DND-41 (cell line): ENCODE data around the gene SESTD1.

ENCODE experiments used
- ATAC-seq: fragments of 200-7000 bp; cut with Tn5 transposase; 3 replicates; pipeline ENCODE4 v1.9.1; 2021; ENCODE audit warnings: low read depth; ENCODE audit not compliant: insufficient read depth
- DNase-seq: peaks from one replicate; pipeline ENCODE4 v3.0.0-alpha.2; 2020
- H2AFZ ChIP-seq: 2 replicates; pipeline ENCODE4 v1.6.0; 2012; ENCODE audit warnings: low read depth, low read length
- H3K27ac ChIP-seq: 2 replicates; pipeline ENCODE4 v1.5.1; 2012; ENCODE audit warnings: low read length, inconsistent platforms
- H3K27me3 ChIP-seq: fragments of 200-600 bp; sonication (generic); 2 replicates; pipeline ENCODE4 v1.6.0; 2012; ENCODE audit warnings: low read length, mild to moderate bottlenecking, inconsistent platforms; ENCODE audit not compliant: insufficient read depth, poor library complexity
- H3K36me3 ChIP-seq: 2 replicates; pipeline ENCODE4 v1.5.1; 2012; ENCODE audit warnings: low read length, inconsistent platforms; ENCODE audit not compliant: insufficient read depth
- H3K4me1 ChIP-seq: 2 replicates; pipeline ENCODE4 v1.5.1; 2012; ENCODE audit warnings: mild to moderate bottlenecking, low read length; ENCODE audit not compliant: insufficient read depth
- H3K4me2 ChIP-seq: 2 replicates; pipeline ENCODE4 v1.6.0; 2012; ENCODE audit warnings: mild to moderate bottlenecking, moderate library complexity, low read length, inconsistent platforms; ENCODE audit not compliant: insufficient read depth
- H3K4me3 ChIP-seq, 2 experiments: fragments of 200-600 bp in 1 of 2; shearing (Covaris generic) in 1 of 2; 2 replicates each; pipeline ENCODE4 v1.5.1; 2012 to 2016; ENCODE audit warnings: inconsistent platforms in 2 of 2, low read length in 2 of 2, mild to moderate bottlenecking in 2 of 2, low read depth in 1 of 2, moderate library complexity in 1 of 2
- H3K79me2 ChIP-seq: 2 replicates; pipeline ENCODE4 v1.6.0; 2012; ENCODE audit warnings: low read length, inconsistent platforms; ENCODE audit not compliant: insufficient read depth
- H3K9ac ChIP-seq: 2 replicates; pipeline ENCODE4 v1.6.0; 2012; ENCODE audit warnings: low read depth, mild to moderate bottlenecking, inconsistent platforms, low read length, moderate library complexity
- H3K9me3 ChIP-seq: 2 replicates; pipeline ENCODE4 v1.5.1; 2012; ENCODE audit warnings: low read length, moderate library complexity, mild to moderate bottlenecking, inconsistent platforms; ENCODE audit not compliant: insufficient read depth, severe bottlenecking
- H4K20me1 ChIP-seq: 2 replicates; pipeline ENCODE4 v1.6.0; 2012; ENCODE audit warnings: low read length; ENCODE audit not compliant: insufficient read depth
- CTCF ChIP-seq: IDR thresholded peaks from 2 replicates; pipeline ENCODE4 v1.5.1; 2012; ENCODE audit warnings: borderline replicate concordance, low read length, moderate library complexity, mild to moderate bottlenecking; ENCODE audit not compliant: poor library complexity, severe bottlenecking; ENCODE audit errors: extremely low read depth
- EZH2 ChIP-seq: IDR thresholded peaks from 3 replicates; pipeline ENCODE4 v1.6.1; 2012; ENCODE audit warnings: borderline replicate concordance, low read depth, mild to moderate bottlenecking, moderate library complexity, low read length, inconsistent platforms; ENCODE audit not compliant: severe bottlenecking

Gene SESTD1

GRCh38 chr2:179297927-179298326 lies 33.3 kb upstream of the SESTD1 start:
- Histone ChIP-seq H3K79me2 (no peaks in the 10 kb centered on the region), H3K4me1 (no peaks in the 10 kb centered on the region), H3K27me3 (no peaks in the 10 kb centered on the region), H3K4me3 (no peak overlapping the region), H3K27ac (no peak overlapping the region), H2AFZ (no peak overlapping the region), H3K36me3 (no peaks in the 10 kb centered on the region), H4K20me1 (no peaks in the 10 kb centered on the region), H3K9me3 (no peaks in the 10 kb centered on the region), H3K9ac (no peak overlapping the region), H3K4me2 (no peak overlapping the region)
- ATAC-seq: no peak
- TF ChIP-seq CTCF: no peak
- no peak for TF ChIP-seq EZH2
- DNase-seq: no peak

- Histone ChIP-seq H3K4me3 (no peak overlapping the region), H3K9ac (no peak overlapping the region), H2AFZ (no peak overlapping the region), H3K27ac (no peak overlapping the region), H3K79me2 (no peaks in the 10 kb centered on the region), H3K4me1 (no peaks in the 10 kb centered on the region), H3K9me3 (no peaks in the 10 kb centered on the region), H3K4me2 (no peak overlapping the region), H3K27me3 (no peaks in the 10 kb centered on the region), H4K20me1 (no peaks in the 10 kb centered on the region), H3K36me3 (no peaks in the 10 kb centered on the region)
- ATAC-seq: no peak
- DNase-seq: no peak
- TF ChIP-seq CTCF (no peak), EZH2 (no peak)
Observed at GRCh38 chr2:179290329-179290728, 25.7 kb upstream of the SESTD1 start.

- TF ChIP-seq CTCF (no peak), EZH2 (no peak)
- no peaks in the 10 kb centered on the region for H3K4me1 ChIP-seq
- no peak overlapping the region for H3K9ac ChIP-seq
Observed at GRCh38 chr2:179285060-179285459, 20.4 kb upstream of the SESTD1 start.

More at GRCh38 chr2:179285060-179285459, 20.4 kb upstream of the SESTD1 start:
- Histone ChIP-seq H3K4me3 (no peak overlapping the region), H3K9me3 (no peaks in the 10 kb centered on the region), H3K27ac (no peak overlapping the region), H3K4me2 (no peak overlapping the region), H4K20me1 (no peaks in the 10 kb centered on the region), H2AFZ (no peak overlapping the region), H3K79me2 (no peaks in the 10 kb centered on the region), H3K27me3 (no peaks in the 10 kb centered on the region), H3K36me3 (no peaks in the 10 kb centered on the region)
- no peak for ATAC-seq
- no peak for DNase-seq
